Amygdala (tissue), 56 donors: ENCODE measurements around the gene SBK3.

Experiments used
- DNase-seq, 56 donors: peaks; one replicate each; lab custom pipeline; 2025; lab: John Stamatoyannopoulos, UW

The SBK3 gene

DNA sequence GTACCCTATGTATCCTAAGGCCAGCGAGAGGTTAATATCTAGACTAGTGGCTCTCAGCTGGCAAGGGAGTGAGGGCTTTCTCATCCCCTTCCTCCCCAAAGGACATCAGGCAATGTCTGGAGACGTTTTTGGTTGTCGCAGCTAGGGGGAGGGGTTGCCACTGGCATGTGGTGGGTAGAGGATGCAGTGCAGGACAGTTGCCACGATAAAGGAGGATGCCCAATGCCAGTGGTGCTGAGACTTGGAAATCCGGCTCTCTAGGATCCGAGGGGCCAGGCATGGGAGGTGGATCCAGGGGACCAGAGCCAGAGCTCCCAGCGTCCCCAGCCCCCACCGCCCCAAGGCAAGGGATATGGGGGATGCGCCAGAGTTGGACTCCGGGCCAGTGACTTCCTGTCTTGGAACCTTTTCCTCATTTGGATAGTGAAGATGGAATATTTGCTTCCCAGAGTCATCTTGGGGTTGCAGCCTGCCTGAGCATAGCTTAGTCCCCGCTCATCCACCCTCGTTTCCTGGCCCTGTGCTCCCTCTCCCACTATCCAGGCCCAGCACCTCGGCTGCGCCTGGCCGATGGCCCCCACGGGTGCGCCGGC, 52.2 kb downstream of the SBK3 start:
- no peak for DNase-seq

DNA sequence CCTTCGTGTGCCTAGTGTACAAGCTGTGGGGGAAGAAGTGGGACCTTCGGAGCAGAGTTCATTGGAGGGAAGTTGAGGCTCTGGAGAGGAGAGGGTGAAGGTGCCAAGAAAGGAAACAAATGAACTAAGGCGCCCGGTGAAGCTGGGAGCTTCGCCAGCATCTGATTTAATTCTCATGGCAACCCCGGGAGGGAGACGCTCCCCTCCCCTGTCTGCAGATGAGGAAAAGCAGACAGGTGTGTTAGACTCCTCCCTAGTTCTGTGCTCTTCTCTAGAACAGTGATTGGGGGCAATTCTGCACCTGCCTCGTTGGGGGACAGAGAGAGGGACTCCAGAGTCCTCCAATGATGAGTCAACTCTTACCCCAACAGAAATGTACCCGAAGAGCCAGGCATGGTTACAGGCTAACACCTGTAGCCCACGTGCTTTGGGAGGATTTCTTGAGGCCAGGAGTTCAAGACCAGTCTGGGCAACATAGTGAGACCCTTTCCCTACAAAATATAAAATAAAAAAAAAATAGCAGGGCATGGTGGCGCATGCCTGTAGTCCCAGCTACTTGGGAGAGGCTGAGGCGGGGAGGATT, 52.9 kb downstream of the SBK3 start:
- DNase-seq = no peak

DNA sequence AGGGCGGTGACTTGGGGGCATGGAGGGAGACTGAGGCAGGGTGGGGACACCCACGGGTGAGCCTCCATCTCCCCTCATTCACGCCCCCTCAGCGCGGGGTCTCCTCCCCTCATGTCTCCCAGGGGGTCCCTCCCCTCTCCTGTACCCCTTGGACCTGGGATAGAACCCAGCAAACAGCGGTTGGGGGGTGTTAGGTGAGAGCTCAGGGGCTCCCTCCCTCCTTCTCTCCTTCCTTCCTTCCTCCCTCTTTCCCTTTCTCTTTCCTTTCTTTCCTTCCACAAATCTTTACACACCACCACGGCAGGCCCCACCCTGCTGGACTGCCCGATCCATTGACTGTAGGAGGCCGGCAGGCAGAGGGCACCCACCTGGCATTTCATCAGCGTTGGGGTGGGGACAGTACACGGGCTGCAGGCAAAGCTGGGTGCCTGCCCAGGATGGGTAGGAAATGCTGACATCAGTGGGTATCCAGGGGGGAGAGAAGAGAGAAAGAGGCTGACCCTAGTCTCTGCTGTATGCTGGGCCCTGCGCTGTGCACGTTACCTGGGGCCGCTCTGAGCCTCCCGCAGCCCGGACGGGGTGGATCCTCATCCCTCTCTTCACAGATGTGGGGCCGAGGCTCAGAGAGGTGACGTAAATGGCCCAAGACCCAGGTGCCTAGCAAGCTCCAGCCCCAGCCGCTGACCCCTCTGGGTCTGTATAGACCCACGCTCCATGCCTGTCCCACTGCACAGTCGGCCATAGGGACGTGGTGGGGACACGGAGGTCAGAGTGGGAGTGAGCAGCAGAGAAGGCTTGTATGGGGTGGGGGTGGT, 53.6 kb downstream of the SBK3 start:
- no peak for DNase-seq
